Activated naive CD8-positive, alpha-beta T cell treated with anti-CD3 and anti-CD28 coated beads, Interleukin-2, amount 50 U/mL, for 16 hours (primary cell): ENCODE measurements around the gene CERS6.

Source experiments
- DNase-seq: peaks from one replicate; pipeline ENCODE4 v3.0.0-alpha.2; 2020; ENCODE audit warnings: low read depth, low spot score

Gene CERS6

DNA sequence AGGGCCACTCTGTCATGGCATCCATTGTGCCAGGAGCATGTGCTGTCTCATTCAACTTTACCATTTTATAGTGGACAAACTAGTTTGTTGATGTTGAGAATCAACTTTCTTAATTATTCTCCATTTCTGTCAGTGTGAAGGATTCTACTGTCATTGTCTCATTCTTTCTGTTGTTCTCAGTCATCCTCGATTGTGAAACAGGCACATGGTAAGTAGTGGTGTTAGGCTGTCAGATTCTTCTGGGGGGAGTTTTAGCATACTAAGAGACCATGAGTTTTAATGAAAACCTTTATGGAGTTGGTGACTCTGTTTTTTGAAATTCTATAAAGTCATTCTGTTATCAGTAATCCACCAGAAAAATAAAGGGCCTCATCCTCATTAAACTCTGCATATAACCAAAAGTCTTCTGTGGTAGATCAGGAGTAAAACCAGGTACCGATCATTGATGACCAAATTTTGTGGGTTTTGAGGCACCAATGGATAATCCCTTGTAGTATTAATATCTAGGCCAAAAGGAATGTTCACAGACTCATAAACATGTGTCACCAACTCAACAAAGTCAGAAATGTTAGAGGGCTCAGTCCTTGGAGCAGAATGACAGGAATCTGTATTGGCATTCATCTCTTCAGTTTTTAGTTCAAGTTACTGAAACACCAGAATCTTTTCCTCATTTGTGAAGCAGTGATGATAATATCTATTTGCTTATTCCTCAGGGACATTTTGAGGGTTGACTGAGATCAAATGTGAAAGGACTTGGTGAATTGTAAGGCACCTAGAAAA, 73.2 kb downstream of the CERS6 start:
- no peak for DNase-seq

- DNase-seq, result no peak
These were observed 74.0 kb downstream of the CERS6 start for GRCh38 chr2:168529900-168530561.

- DNase-seq, result no peak
These were observed 75.0 kb downstream of the CERS6 start for GRCh38 chr2:168530982-168531622.

- no peak for DNase-seq
These were observed 78.9 kb downstream of the CERS6 start for GRCh38 chr2:168534926-168535325.

GRCh38 chr2:168536925-168537466, 80.9 kb downstream of the CERS6 start:
- DNase-seq, result no peak

- no peak for DNase-seq
These were observed 82.1 kb downstream of the CERS6 start for GRCh38 chr2:168538133-168538532.

- no peak for DNase-seq
These were observed 82.5 kb downstream of the CERS6 start for GRCh38 chr2:168538534-168538933.

DNA sequence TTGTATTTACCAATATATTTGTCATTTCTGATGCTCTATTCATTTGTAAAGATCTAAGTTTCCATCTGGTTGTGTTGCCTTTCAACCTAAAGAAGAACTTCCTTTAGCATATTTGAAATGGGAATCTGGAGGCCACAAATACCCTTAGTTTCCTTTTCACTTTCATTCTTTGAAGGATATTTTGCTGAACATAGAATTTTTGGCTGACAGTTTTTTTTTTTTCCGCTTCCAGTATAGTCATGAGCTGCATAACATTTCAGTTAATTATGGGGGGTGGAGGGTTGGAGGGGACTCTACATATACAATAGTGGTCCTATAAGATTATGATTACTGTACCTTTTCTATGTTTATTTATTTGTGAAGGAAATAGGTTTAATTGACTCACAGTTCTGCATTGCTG, 83.9 kb downstream of the CERS6 start:
- no peak for DNase-seq

DNA sequence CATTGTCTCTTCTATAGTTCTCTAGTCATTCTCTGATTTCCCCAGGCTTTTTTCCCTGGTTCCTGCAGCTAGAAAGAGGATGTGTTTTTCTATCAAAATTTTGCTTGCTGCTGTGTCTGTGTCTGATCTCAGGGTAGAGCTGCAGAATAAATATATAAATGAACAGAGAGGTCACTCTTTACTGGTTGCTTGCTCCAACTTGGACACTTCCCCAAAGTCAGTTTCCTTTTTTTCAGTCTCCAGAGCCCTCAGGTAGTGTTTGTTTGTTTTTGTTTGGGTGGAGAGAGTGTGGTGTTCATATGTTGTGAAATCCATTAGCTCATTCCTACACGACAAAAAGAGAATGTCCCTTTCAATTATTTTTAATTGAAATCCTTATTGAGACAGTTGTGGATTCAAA, 85.8 kb downstream of the CERS6 start:
- no peak for DNase-seq

DNA sequence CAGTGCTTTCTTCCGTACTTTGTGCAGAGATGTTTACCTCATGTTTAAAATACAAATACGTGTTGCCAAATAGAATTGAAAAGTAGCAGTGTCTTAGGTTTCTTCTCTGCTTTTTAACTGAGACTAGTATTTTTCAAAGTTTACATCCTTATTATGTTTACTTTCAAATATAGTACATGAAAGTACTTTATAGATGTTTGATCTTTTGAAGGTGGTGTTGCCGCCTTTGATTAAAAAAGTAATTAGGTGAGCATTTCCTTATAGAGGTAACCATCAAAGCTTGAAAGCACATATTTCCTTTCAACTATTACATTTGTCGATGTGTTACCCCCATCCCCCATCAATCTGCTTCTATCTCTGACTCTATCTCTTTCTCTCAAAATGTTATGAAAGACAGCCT, 87.0 kb downstream of the CERS6 start:
- no peak for DNase-seq

DNA sequence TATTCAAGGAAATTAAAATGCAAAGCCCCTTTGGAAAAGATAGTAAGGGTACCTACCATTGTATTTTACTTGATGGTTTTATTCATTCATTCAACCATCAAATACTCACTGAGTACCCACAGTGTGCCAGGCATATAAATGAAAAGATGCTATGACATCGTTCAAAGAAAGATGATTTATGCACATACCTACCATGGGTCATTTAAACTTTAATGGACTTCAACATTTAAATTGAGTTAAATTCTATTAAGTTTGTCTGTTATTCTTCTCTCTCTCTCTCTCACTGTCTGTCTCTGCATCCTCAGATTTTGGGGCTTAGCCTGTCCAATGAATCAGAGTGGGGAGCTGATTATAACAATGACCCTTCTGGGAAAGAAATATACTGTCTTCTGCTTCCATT, 87.9 kb downstream of the CERS6 start:
- no peak for DNase-seq

DNA sequence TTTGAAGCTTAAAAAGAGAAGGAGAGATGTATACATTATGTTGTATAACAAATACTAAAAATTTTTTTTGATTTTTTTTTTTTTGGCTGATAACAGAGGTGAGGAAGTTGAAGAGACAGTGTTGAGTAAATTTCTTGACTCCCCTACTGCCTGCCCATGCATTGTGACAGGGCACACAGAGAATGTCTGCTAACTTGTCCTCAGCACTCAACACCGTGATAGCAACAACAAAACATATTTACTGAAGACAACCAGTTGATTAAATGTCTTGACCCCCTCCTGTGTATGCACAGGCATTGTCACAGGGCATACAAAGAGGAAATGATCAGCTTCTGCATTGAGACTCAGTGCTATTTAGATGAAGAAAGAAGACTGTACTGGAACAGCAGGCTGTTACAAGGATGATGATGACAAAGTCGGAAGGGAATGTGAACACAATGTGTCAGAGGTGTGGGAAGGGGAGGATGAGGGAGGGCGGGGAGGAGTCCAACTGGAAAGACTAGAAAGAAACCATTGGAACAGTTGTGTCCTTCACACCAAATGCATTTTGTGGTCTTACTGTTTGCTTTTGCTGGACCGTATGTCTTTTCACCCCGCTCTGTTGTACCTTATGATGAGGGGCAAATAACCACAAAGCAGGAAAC, 89.5 kb downstream of the CERS6 start:
- no peak for DNase-seq

DNA sequence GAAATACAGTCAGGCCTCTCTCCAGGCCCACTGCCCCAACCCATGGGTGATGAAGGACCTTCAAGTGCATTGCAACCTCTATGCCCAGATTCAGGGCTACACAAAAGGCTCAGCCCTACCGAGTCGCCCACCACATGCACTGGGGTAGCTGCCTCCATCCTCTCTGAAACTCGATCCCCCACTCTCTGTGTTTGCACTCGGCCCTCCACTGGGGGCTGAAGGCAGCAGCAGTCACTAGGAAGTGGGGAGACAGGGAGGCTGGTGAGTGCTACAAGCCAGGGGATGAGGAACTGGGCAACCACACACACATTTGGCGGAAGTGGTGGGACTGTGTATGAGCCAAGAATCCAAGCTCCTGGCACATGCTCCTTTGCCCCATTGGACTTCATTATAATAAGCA, 94.6 kb downstream of the CERS6 start:
- no peak for DNase-seq

DNA sequence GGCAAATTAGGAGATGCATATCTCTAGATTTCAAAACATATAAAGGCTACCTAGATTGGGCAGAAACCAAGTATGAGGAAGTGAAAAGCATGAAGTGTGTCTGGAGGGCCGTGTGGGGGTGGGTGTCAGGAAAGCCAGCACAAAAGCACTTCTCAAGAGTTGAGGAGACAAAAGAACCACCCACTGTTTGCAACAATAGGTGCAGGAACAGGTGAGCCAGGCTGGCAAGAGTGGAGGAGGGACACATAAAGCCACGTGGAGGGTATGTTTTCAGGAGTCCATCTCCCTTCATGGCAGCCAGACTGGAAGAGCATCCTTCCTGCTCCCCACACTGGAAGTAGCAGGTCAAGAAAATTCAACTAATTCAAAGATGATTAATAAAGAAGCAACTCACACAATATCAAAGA, 96.4 kb downstream of the CERS6 start:
- DNase-seq, result no peak

GRCh38 chr2:168555283-168555682, 99.2 kb downstream of the CERS6 start:
- no peak for DNase-seq

GRCh38 chr2:168559187-168559586, 103.1 kb downstream of the CERS6 start:
- DNase-seq, result no peak

DNA sequence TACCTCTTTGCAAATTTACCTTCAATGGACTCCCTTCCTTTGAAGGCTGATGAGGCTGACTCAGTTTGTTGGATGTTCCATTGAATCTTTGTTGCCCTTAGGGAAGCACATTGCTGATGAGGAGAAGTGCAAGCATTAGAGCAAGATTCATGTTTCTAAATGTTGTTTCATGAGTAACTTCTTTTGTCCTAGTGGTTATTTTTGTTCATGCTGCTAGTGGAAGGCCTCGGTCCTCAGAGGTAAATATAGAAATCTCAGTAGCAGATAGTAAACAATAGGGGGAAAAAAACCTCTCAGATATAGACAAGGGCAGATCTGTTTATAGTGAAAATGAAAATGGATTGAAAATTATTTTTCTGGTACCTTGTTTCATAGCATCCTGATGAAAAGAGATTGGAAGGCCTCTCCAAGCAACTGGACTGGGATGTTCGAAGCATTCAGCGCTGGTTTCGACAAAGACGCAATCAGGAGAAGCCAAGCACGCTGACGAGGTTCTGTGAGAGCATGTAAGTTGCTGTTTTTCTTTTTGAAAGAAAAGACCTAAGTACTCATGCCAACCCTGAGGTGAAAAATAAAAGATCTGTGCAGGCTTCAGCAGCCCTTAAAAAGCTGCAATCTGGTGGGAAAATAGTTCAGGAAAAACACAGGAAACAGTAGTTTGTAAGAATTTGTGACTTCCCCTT, 104.9 kb downstream of the CERS6 start:
- DNase-seq, result no peak

DNA sequence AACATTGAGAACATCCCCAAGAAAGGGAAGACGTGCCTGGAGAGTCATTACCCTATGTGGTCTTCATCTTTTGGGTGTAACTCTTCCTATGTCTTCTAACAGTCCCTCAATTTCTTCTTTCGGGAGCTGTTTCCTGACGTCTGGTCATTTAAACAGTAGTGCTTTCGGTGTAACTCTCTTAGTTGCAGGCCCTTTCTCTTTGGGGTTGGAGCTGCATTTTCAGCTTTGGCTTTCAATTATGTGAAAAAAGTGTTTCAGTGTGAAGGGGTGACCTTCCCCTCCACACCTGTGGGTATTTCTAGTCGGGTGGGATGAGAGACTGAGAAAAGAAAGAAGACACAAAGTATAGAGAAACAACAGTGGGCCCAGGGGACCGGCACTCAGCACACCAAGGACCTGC, 105.9 kb downstream of the CERS6 start:
- no peak for DNase-seq

DNA sequence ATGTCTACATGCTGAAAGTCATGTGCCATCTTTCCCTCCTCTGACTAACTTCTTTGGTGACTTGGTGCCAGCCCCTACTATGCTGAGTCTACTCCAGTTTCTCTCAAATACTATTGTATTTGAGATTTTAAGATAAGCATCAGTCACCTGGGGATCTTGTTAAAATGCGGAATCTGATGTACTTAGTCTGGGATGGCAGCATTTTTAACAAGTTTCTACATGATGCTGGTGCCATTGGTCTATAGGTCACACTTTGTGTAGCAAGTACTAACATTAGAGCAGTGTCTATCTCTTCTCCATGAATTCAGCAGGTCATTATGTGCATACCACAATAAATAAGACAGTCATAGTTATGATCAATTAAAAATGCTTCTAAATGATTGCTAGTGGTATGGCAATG, 106.9 kb downstream of the CERS6 start:
- no peak for DNase-seq

GRCh38 chr2:168564641-168565040, 108.6 kb downstream of the CERS6 start:
- no peak for DNase-seq

DNA sequence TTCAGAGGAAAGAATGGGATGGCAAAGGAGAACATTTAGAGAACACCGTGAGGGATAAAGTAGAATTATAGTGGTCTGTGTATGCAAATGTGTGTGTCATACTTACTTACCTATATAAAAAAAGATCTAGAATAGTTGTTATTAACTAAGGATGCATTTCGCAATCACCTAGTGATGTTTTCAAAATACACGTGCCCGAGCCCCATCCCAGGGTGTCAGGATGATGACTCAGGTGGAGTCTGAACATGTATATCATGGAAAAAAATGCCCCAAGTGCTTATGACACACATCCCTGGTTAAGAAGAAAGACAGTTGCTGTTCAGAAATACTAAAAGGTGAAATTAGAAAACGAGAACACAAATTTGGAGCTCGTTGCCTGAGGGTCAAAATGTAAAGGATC, 109.0 kb downstream of the CERS6 start:
- no peak for DNase-seq

DNA sequence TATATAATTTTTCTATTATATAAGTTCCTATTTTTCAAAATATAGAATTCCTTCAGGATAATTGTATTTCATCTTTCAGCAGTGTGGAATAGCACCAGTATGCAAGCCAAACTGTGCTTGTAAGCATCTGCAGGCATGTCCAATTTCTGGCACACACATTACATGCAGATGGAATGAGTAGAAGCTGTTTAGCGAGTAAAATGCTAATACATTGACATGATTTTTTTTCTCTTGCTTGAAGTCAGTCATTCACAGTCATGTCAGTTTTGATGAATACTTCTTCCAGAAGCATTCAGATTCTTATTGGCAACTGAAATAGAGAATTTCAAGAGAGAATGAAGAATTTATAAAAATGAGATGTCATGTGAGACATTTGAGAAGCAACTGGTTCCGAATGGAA, 109.4 kb downstream of the CERS6 start:
- DNase-seq, result no peak
